HFF-Myc (cell line): ENCODE data around the gene GOLGA6L9.
"Not testable (repeated sequence)": the region's sequence is repeated elsewhere in the genome, so short reads cannot be mapped to it uniquely, and the experiment has no call there.

ENCODE experiments used
- DNase-seq: peaks from one replicate; pipeline ENCODE4 v3.0.0-alpha.2; 2011; ENCODE audit warnings: low read depth; ENCODE audit errors: extremely low read depth
- H3K4me3 ChIP-seq: replicated peaks from 2 replicates; pipeline ENCODE4 v1.5.1; 2011; ENCODE audit warnings: low read depth, mild to moderate bottlenecking, control low read depth, low read length
- TF ChIP-seq, protein P1 (sequence below): IDR thresholded peaks from 2 replicates; pipeline ENCODE4 v1.5.1; 2012; ENCODE audit warnings: mild to moderate bottlenecking, low read depth, low read length, control low read depth; ENCODE audit errors: missing control alignments

The GOLGA6L9 gene, protein sequence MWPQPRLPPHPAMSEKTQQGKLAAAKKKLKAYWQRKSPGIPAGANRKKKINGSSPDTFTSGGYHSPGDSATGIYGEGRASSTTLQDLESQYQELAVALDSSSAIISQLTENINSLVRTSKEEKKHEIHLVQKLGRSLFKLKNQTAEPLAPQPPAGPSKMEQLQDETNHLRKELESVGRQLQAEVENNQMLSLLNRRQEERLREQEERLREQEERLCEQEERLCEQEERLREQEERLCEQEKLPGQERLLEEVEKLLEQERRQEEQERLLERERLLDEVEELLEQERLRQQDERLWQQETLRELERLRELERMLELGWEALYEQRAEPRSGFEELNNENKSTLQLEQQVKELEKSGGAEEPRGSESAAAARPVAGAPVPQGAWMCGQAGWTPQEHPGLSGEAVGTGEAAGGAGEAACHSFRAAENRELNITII

DNA sequence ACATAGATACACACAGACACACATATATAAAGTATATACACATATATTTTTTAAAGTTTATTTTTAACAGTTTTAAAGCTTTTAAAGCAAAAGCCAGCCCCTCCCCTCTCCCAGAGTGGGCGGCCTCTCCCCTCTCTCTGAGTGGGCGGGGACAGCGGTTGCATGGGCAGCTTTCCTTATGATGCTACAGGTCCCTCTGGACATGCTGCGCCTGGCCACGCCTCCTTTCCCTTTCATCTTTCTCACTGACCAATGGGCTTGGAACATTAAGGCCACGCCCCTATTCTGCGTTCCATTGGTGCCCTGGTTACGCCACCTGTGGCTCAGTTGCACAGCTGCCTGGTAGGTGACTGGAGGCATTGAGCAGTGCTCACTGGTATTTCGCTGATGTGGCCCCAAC, at the start of gene GOLGA6L9:
Gene GOLGA6L9 (plus strand): TSS at position 124 of the 400 bp plus-strand sequence. CDS start 264 bp downstream, at position 388.
- H3K4me3 ChIP-seq, DNase-seq: not testable (repeated sequence)

DNA sequence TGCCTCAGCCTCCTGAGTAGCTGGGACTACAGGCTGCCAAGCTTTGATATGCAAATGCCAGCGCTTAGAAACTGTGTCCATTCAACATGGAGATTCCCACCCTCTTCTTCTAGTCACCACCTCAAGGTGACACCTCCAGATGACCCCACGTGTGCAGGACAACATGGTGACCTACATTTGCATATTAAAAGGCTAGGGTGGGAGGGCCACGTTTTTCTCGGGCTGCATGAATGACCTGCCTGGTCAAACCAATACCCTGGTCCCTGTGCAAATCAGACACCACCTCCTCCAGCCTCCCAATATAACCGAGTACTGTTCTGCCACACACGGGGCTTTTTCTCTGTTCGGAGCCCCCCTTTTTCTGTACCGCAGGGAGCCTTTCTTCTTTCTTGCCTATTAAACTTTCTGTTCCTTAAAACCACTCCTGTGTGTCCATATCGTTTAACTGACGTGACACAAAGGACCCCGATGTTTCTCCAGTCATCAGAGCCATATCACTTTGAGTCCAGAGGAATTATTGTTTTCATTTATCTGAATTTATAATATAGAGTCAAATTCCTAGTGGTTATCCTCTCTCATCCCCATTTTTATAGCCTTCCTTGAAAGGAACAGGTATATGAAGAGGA, 48.2 kb upstream of the GOLGA6L9 start:
- H3K4me3 ChIP-seq = not testable (repeated sequence)

DNA sequence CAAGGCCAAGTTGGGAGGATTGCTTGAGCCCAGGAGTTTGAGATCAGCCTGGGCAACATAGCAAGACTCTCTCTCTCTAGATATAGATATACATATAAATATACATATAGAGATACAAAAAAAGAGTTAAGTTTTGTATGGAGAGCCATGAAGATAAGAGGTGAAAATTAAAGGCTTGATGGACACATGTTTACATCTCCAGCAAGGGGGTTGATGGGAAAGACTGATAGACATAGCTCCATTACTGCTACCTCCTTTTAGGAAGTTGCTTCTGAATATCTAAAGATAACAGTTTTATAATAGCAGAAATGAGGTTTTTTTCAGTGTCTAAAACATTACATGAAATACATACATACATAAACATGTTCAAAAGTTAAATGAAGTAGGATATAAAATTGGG, 42.4 kb upstream of the GOLGA6L9 start:
- H3K4me3 ChIP-seq, DNase-seq: not testable (repeated sequence)

More for the DNA sequence above, 48.2 kb upstream of the GOLGA6L9 start:
- not testable (repeated sequence) for DNase-seq

DNA sequence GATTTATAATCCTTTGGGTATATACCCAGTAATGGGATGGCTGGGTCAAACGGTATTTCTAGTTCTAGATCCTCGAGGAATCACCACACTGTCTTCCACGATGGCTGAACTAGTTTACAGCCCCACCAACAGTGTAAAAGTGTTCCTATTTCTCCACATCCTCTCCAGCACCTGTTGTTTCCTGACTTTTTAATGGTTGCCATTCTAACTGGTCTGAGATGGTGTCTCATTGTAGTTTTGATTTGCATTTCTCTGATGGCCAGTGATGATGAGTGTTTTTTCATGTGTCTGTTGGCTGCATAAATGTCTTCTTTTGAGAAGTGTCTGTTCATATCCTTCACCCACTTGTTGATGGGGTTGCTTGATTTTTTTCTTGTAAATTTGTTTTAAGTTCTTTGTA, 39.5 kb upstream of the GOLGA6L9 start:
- not testable (repeated sequence) for H3K4me3 ChIP-seq, DNase-seq

DNA sequence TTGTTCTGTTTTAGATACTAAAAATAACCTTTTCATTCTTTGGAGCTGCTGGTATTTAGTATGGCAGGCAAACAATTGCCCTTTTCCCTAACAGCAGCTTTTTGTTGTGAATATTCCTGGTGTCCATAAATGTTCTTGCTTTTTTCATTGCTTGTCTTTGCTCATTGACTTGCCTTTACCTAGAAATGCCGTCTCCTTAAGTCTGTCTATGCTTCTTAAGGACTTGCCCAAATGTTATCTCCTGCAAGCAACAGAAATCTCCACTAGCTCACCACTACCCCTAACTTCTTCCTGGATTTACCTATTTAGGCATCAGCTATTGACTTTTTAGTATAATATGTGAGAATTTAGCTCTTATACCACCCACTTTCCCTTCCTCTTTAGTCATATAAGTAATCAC, 37.5 kb upstream of the GOLGA6L9 start:
- not testable (repeated sequence) for H3K4me3 ChIP-seq, DNase-seq

DNA sequence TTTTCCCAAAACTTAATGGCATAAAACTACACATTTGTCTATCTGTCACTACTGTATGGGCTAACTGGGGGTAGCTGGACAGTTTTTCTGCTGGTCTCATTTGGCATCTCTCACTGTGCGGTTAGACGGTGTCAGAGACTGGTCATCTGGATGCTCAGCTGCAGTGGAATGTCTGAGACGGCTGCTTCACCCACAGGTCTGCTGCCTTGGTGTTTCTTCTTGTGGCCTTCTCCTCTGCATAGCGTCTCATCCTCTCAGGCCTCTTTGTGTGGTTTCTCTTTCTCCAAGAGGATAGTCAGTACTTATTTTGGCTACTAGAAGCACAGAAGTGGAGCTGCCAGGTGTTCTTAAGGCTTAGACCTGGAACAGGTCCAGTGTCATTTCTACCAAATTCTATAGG, 35.9 kb upstream of the GOLGA6L9 start:
- no peak overlapping the region for H3K4me3 ChIP-seq
- TF ChIP-seq, protein P1, sequence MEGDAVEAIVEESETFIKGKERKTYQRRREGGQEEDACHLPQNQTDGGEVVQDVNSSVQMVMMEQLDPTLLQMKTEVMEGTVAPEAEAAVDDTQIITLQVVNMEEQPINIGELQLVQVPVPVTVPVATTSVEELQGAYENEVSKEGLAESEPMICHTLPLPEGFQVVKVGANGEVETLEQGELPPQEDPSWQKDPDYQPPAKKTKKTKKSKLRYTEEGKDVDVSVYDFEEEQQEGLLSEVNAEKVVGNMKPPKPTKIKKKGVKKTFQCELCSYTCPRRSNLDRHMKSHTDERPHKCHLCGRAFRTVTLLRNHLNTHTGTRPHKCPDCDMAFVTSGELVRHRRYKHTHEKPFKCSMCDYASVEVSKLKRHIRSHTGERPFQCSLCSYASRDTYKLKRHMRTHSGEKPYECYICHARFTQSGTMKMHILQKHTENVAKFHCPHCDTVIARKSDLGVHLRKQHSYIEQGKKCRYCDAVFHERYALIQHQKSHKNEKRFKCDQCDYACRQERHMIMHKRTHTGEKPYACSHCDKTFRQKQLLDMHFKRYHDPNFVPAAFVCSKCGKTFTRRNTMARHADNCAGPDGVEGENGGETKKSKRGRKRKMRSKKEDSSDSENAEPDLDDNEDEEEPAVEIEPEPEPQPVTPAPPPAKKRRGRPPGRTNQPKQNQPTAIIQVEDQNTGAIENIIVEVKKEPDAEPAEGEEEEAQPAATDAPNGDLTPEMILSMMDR = no peak
- no peak for DNase-seq

DNA sequence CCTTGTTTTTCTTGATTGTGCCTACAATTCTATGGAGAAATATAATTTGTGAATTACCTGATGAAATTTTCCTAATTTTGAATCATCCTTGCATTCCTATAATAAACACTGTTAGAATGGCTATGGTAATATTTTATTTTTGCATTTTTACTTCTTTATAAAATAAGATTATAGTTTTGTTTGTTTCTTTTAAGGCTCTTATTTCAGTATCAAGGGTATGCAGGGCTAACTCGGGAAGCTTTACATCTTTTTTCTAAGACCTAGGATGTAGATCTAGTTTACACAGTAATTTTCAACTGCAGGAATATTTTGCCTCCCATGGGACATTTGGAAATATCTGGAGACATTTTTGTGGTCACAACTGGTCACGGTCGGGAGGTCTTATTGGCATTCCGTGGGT, 33.8 kb upstream of the GOLGA6L9 start:
- not testable (repeated sequence) for H3K4me3 ChIP-seq, DNase-seq

DNA sequence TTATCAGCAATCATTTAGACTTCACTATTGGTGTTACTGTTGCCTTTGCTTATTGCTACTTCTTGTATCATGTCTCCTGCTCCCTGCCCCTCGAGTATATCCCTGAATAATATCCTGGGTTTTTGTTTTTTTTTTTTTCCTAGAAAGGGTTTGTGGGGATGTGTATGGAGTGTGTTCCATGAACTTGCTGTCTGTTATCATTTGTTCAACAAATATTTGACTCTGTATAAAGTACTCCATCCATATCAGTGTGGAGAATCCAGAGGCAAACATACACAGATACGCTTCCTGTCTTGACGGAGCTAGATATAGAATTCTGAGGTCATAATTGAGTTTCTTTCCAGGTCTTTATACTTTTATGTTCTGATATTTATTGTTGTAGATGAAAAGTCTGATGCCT, 31.8 kb upstream of the GOLGA6L9 start:
- TF ChIP-seq, protein P1 = no peak
- no peak for DNase-seq
- no peak overlapping the region for H3K4me3 ChIP-seq

DNA sequence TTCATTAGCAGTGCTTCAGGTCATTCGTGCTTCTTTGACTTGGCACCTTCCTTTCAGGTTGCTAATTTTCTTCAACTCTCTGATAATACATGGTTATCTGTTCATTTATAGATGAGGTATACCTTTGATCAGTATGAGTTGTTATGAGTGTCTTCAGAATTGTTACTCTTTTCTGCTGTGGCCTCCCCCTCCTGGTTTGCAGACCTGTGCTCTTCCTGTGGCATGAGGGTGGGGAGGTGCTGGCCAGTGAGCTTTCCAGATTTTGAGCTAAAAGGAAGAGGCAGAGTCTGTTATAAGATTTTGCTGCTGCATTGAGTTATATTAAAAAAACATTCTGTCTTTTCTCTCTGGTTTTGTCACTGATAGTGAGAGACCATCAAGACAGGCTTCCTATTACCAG, 30.8 kb upstream of the GOLGA6L9 start:
- TF ChIP-seq, protein P1 = no peak
- DNase-seq = no peak
- H3K4me3 ChIP-seq = no peak overlapping the region

DNA sequence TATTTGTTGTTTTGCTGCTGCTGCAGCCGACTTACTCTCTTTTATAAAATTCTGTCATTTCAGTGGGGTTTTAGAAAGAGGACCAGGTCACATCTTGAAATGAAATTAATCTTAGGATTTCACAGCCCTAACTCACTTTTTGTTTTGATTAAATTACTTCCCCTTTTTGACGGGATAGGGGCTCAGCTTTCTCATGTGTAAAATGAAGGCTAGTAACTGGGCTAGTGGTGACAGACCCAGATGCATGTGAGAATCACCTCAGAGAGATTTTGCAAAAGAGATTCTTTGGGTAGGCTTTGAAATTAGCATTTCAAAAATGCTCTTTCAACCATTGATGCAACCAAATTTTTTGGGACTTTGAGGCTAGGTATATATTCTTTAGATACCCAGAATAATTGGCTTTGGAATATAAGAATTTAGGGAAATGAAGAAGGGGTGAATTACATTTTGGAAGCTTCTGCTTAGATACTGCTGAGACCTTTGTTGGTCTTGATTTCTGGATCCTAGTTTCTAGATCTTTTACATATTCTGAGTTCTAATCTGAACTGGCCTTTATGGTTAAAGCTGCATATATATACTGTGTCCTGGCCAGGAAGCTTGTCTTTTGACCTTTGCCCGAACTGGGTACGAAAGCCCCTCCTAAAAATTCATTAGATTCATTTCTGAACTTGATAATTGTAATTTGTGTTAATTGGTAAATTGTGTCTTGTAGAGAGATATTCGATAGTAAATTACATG, 30.1 kb upstream of the GOLGA6L9 start:
- DNase-seq, H3K4me3 ChIP-seq: not testable (repeated sequence)

DNA sequence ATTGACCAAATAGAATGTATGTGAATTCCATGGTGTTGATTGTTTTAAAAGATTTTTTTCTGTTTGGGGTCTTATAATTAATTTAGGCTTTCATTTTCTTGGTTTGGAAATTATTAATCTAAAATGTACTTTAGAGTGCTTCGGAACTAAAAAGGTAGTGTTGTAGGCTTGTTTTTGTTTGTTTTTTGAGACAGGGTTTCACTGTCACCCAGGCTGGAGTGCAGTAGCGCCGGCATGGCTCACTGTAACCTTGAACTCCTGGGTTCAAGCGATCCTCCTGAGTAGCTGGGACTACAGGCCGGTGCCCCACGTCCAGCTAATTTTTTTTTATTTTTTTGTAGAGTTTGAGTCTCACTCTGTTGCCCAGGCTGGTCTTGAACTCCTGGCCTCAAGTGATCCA, 27.7 kb upstream of the GOLGA6L9 start:
- not testable (repeated sequence) for DNase-seq, H3K4me3 ChIP-seq

DNA sequence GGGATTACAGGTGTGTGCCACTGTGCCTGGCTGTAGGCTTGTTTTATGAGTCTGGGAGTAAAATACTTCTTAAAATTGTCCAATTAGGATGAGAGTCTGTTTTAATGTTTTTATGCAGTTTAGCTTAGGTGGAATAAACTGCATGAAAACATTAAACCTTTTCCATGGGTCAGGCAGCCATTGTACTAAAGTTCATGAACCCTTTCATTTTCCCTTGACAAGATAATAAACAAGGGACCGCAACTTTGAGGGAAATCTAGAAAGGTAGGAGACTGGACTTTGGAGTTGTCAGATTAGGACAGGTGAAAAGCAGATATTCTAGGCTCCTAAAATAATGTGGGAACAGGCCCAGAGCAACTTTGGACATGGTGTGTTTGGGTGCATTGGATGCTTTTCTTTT, 27.3 kb upstream of the GOLGA6L9 start:
- not testable (repeated sequence) for H3K4me3 ChIP-seq, DNase-seq

DNA sequence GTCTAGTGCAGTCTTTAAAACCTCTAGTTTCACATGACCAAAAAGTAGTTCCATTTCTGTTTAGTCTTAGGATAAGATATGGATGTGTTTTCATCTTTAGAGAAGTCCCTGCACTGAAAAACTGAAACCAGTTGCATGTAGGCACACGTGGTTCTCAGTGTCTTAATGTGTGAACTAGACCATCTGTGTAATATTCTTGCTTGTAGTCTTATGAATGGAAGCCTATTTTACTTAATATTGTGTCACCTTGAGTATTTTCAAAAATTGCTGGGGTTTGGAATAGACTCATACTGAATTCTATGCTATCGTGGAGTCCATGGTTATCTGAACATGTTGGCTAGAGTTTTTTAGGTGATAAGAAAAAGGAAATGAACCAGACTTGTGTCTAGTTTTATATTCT, 23.4 kb upstream of the GOLGA6L9 start:
- DNase-seq, H3K4me3 ChIP-seq: not testable (repeated sequence)

DNA sequence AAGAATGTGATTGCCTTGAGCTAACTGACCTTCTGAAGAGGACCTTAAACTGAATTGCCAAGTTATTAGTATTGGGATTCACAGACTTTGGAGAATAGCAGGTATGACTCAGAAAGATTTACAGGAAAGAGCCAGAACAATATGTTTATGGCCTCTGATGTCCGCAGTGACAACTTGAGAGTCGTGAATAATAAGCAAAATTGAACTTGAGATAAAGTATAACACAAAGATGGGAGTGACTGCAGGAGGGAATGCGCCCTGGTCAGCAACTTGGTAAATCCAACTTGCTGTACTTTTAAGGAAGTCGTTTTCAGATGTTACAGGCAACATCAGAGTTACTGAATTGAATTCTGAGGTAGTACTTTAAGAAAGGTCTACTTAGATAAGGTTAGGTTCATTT, 19.3 kb upstream of the GOLGA6L9 start:
- H3K4me3 ChIP-seq, DNase-seq: not testable (repeated sequence)
